NCI-H187 treated with DMSO at 0.1 percent for 48 hours (cell line): ENCODE data around the gene FAM98A.

Experiments
- DNase-seq: peaks from one replicate; lab custom pipeline; 2025; lab: John Stamatoyannopoulos, UW

The FAM98A gene

GRCh38 chr2:33597026-33597425 lies 2.1 kb downstream of the FAM98A start:
- DNase-seq: no peak

- no peak for DNase-seq
Measured at GRCh38 chr2:33595385-33595784, 3.7 kb downstream of the FAM98A start.

- DNase-seq: no peak
Measured at GRCh38 chr2:33589444-33589843, 9.7 kb downstream of the FAM98A start.

GRCh38 chr2:33588232-33588631 lies 10.9 kb downstream of the FAM98A start:
- DNase-seq: no peak

- DNase-seq: no peak
Measured at GRCh38 chr2:33586766-33587165, 12.3 kb downstream of the FAM98A start.

- no peak for DNase-seq
Measured at GRCh38 chr2:33583194-33583938, 15.7 kb downstream of the FAM98A start.

- DNase-seq: no peak
Measured at GRCh38 chr2:33581872-33582271, 17.2 kb downstream of the FAM98A start.

- no peak for DNase-seq
Measured at GRCh38 chr2:33579227-33579626, 19.9 kb downstream of the FAM98A start.

- DNase-seq: no peak
Measured at GRCh38 chr2:33577668-33578067, 21.4 kb downstream of the FAM98A start.

- DNase-seq: no peak
Measured at GRCh38 chr2:33577084-33577483, 22.0 kb downstream of the FAM98A start.

GRCh38 chr2:33573657-33574056 lies 25.4 kb downstream of the FAM98A start:
- DNase-seq: no peak

- DNase-seq: no peak
Measured at GRCh38 chr2:33570681-33571080, 28.4 kb downstream of the FAM98A start.

GRCh38 chr2:33561872-33562271 lies 37.2 kb downstream of the FAM98A start:
- DNase-seq: no peak

GRCh38 chr2:33560017-33560416 lies 39.1 kb downstream of the FAM98A start:
- DNase-seq: no peak

GRCh38 chr2:33559328-33559727 lies 39.8 kb downstream of the FAM98A start:
- DNase-seq: no peak

GRCh38 chr2:33555681-33556080 lies 43.4 kb downstream of the FAM98A start:
- no peak for DNase-seq

GRCh38 chr2:33552758-33553461 lies 46.2 kb downstream of the FAM98A start:
- DNase-seq: no peak

- no peak for DNase-seq
Measured at GRCh38 chr2:33550206-33550605, 48.9 kb downstream of the FAM98A start.

- DNase-seq: no peak
Measured at GRCh38 chr2:33541243-33541642, 57.9 kb downstream of the FAM98A start.

- no peak for DNase-seq
Measured at GRCh38 chr2:33535421-33535820, 63.7 kb downstream of the FAM98A start.
